Astrocyte of the cerebellum (primary cell): ENCODE measurements around the gene MCM8.
A peak's percentile ranks its signal among the peaks of the same experiment; 100 is the strongest.

Experiments used
- DNase-seq: peaks from one replicate; pipeline ENCODE4 v3.0.0-alpha.2; 2011; ENCODE audit warnings: low read depth
- H3K4me3 ChIP-seq: 2 replicates; pipeline ENCODE4 v1.5.1; 2011; ENCODE audit warnings: mild to moderate bottlenecking, low read depth, low read length, moderate library complexity
- in situ Hi-C: cut with HindIII; loops from 2 replicates; pipeline ENCODE4 v1.10.0; 2017; ENCODE audit warnings: low sequenced_read_pairs
- TF ChIP-seq, protein P1 (sequence below): IDR thresholded peaks from 2 replicates; pipeline ENCODE4 v1.5.1; 2012; ENCODE audit warnings: low read length, low read depth, moderate library complexity, mild to moderate bottlenecking; ENCODE audit errors: missing control alignments

MCM8 gene

GRCh38 chr20:5918856-5919625 lies 31.4 kb upstream of the MCM8 start:
- H3K4me3 ChIP-seq = no peak overlapping the region

DNA sequence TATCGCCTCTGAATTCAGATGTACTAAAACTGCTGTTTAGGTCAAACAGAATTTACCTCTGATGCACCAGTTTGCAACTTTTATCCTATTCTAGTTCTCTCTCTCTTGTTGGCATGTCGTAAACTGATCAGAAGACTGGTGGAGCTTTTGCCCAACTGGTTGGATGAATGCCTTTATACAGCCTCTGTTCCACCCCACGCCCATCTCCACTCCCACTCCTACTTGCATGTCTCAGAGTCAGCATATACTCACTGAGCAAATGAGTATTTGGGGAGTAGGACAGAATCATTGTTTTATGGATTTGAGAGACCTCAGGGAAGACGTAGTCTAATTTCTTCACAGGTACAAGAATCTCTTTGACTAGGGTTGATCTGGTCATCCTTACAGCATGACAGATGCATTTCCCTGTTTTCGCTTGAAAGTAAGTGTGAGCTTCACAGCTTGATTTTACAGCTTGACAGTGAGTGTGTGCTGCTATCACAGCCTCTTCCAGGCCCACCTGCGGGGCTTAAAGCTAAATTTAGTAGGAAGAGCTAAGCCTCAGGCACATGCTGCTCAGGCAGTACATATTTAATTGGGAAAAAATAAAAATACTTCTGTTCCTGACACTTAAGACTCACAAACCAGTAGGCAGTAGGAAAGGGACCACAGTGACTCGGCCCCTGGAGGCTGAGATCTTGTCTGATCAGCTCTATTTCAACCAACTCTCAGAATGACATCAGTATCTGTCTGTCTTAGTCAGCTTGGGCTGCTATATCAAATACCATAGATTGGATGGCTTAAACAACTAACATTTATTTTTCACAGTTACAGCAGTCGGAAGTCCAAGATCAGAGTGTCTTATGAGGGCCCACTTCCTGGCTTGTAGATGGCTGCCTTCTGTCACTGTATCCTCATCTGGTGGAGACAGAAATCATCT lies 30.6 kb upstream of the MCM8 start:
- TF ChIP-seq, protein P1, sequence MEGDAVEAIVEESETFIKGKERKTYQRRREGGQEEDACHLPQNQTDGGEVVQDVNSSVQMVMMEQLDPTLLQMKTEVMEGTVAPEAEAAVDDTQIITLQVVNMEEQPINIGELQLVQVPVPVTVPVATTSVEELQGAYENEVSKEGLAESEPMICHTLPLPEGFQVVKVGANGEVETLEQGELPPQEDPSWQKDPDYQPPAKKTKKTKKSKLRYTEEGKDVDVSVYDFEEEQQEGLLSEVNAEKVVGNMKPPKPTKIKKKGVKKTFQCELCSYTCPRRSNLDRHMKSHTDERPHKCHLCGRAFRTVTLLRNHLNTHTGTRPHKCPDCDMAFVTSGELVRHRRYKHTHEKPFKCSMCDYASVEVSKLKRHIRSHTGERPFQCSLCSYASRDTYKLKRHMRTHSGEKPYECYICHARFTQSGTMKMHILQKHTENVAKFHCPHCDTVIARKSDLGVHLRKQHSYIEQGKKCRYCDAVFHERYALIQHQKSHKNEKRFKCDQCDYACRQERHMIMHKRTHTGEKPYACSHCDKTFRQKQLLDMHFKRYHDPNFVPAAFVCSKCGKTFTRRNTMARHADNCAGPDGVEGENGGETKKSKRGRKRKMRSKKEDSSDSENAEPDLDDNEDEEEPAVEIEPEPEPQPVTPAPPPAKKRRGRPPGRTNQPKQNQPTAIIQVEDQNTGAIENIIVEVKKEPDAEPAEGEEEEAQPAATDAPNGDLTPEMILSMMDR = no peak
- H3K4me3 ChIP-seq = no peak overlapping the region
- in situ Hi-C loops = no loop called here
- no peak for DNase-seq

More at GRCh38 chr20:5918856-5919625, 31.4 kb upstream of the MCM8 start:
- peak; percentile 15 for DNase-seq
- in situ Hi-C loops = no loop called here
- TF ChIP-seq, protein P1 = no peak

DNA sequence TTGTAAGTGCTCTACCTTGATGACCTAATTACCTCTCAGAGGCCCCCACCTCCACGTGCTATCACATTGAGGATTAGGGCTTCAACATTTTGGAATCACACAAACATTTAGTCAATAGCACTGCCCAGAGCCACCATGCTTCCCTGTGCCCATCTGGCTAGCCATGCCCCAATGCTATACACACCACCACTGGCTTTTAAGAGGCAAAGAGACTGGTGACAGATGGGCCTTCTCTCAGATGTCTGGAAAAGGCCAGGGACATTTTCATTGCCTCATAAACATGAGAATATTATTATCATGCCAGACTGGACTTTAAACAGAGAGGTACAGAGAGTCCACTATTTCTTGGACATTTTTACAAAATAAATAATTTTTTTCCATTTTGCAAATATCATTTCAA lies 29.9 kb upstream of the MCM8 start:
- in situ Hi-C loops = no loop called here
- H3K4me3 ChIP-seq = no peak overlapping the region
- no peak for DNase-seq
- TF ChIP-seq, protein P1 = no peak

DNA sequence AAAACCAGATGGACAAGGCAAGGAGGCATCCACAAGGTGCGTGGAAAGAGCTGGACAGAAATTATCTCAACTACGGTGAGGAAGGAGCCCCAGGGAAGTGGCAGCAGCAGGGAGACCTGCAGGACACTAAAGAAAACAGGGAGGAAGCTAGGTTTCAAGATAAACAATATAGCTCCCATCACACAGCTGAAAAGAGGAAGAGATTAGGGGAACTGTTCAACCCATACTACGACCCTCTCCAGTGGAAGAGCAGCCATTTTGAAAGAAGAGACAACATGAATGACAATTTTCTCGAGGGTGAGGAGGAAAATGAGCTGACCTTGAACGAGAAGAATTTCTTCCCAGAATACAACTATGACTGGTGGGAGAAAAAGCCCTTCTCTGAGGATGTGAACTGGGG lies 27.0 kb upstream of the MCM8 start:
- TF ChIP-seq, protein P1 = no peak
- no peak for DNase-seq

DNA sequence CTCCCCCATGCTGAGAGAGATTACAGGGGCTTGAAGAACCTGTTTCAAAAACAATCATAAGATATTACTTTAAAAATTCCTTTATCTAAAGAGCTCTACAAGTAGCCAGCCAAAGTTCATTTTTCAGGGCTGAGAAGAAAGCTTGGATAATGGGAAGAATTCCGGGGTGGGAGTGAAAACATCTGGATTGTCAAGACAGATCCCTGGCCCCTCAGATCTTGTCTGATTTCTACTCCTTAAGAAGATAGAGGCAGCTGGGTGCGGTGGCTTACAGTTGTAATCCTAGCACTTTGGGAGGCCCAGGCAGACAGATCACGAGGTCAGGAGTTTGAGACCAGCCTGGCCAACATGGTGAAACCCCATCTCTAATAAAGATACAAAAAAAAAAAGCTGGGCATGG lies 24.9 kb upstream of the MCM8 start:
- in situ Hi-C loops = no loop called here
- no peak for DNase-seq
- H3K4me3 ChIP-seq = no peak overlapping the region
- TF ChIP-seq, protein P1 = no peak

More for the DNA sequence above, 27.0 kb upstream of the MCM8 start:
- H3K4me3 ChIP-seq = no peak overlapping the region
- in situ Hi-C loops = no loop called here

DNA sequence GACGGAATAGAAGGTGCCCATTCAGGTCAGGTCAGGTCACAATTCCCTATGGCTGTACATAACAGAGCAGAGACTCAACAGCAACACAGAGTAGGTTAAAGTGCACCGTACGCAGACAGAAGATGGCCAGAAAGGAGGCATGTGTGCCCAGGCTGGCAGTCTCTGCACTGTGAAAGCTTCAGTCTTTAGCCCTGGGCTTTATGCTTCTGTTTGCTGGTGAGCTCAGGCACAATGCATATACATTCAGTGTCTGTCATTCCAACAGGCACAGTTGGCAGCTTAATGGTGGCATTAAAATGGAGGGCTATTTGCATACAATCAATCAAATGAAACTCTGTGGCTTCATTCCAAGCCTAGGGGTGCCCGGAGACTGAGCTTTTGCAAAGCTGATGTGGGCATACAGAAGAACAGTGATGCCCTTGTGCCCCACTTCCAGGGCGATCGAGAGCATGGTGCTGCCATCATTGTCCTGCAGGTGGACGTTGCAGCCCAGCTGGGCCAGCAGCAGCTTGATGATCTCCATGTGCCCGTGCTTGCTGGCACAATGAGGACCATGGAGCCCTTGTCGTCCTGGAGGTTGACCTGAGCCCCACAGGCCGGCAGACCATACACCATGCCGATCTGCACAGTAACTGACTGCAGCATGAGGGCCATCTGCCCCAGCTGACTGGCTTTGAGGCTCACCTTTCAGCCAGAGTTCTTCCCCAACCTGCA lies 22.5 kb upstream of the MCM8 start:
- in situ Hi-C loops = no loop called here
- TF ChIP-seq, protein P1 = no peak

More for the DNA sequence above, 22.5 kb upstream of the MCM8 start:
- no peak for DNase-seq
- H3K4me3 ChIP-seq = no peak overlapping the region
